ENCODE data around the gene RASSF4. TPM values are rescaled to one million over a fixed set of nuclear protein-coding genes. Genes with fewer than 3 reads are reported as not detected.

Gene RASSF4
- total RNA-seq, 4 donors from 2014 or later: 27.6 to 41.5 (median 32.7) TPM

DNA sequence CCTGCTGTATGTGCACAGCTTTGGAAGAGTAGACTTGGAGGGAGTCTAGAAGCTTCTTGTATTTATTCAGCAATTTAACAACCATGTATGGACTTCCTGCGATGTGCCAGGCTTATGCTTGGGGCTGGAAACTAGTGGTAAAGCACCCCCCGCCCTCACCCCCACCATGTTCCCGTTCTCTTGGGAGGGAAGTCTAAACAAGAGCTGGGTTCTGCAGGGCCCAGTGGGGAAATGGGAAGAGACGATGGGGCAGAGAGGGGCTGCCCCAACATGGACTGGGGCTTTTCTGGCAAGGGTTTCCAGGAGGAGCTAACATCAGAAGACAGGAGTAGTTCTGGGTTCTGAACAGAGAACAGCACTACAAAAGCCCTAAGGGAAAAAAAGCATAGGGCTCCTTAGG lies 8.0 kb downstream of the RASSF4 start:
- WGBS: 76% methylated on average over 4 of the region's 4 CpGs
- Histone ChIP-seq H3K4me1 (peaks cover 56 to 76% (median 66%) of the 10 kb centered on the region in 4 donors), H3K4me3 (peak overlapping the region in 2 of 4 donors; percentile 10), H3K36me3 (peaks cover 9 to 32% (median 29%) of the 10 kb centered on the region in 4 donors), H3K9me3 (no peaks in the 10 kb centered on the region), H3K27ac (replicated peaks in 1 of 4) (peak overlapping the region; percentile 64 to 89 (median 78)), H3K27me3 (no peaks in the 10 kb centered on the region)
- no peak for TF ChIP-seq POLR2A (IDR thresholded peaks at IDR 0.05; ENCODE audit: low read depth)
- TF ChIP-seq POLR2AphosphoS5 (IDR thresholded peaks at IDR 0.05): no peak
- TF ChIP-seq, protein P1, sequence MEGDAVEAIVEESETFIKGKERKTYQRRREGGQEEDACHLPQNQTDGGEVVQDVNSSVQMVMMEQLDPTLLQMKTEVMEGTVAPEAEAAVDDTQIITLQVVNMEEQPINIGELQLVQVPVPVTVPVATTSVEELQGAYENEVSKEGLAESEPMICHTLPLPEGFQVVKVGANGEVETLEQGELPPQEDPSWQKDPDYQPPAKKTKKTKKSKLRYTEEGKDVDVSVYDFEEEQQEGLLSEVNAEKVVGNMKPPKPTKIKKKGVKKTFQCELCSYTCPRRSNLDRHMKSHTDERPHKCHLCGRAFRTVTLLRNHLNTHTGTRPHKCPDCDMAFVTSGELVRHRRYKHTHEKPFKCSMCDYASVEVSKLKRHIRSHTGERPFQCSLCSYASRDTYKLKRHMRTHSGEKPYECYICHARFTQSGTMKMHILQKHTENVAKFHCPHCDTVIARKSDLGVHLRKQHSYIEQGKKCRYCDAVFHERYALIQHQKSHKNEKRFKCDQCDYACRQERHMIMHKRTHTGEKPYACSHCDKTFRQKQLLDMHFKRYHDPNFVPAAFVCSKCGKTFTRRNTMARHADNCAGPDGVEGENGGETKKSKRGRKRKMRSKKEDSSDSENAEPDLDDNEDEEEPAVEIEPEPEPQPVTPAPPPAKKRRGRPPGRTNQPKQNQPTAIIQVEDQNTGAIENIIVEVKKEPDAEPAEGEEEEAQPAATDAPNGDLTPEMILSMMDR (IDR thresholded peaks at IDR 0.05): no peak
- TF ChIP-seq EP300 (IDR thresholded peaks at IDR 0.05): no peak
- intact Hi-C loops (cut with DNase I): no loop called here
- DNase-seq (ENCODE audit: extremely low spot score): no peak

DNA sequence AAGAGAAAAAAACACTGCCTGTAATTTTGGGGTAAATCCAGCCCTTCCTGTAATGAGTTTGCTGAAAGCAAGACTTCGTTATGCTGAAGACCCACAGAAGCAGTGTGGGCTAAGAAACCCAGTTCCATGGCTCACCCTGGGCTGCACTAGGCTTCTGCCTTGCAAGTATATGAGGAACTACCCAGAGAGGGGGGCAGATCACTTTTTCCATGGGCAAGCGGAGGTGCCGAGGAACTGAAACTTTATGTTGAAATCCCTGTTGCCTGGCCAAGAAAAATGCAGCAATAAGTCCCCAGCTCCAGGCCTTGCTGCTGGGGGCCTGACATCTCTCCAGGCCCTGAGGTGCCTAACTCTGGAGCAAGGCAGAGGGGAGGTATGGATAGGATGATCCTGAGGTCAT lies 8.5 kb downstream of the RASSF4 start:
- DNase-seq (ENCODE audit: extremely low spot score): no peak
- Histone ChIP-seq H3K4me1 (peaks cover 54 to 76% (median 65%) of the 10 kb centered on the region in 4 donors), H3K4me3 (peak overlapping the region in 1 of 4 donors; percentile 10), H3K27ac (replicated peaks in 1 of 4) (peak overlapping the region; percentile 64 to 89 (median 78)), H3K36me3 (peaks cover 9 to 36% (median 31%) of the 10 kb centered on the region in 4 donors), H3K9me3 (no peaks in the 10 kb centered on the region), H3K27me3 (no peaks in the 10 kb centered on the region)
- TF ChIP-seq EP300 (IDR thresholded peaks at IDR 0.05) (no peak), POLR2AphosphoS5 (IDR thresholded peaks at IDR 0.05) (peak in 1 of 2 donors; percentile 16), POLR2A (IDR thresholded peaks at IDR 0.05; ENCODE audit: low read depth) (no peak)
- TF ChIP-seq, protein P1 (IDR thresholded peaks at IDR 0.05): no peak
- intact Hi-C loops (cut with DNase I): no loop called here
- WGBS: 42% methylated on average over 3 of the region's 3 CpGs

DNA sequence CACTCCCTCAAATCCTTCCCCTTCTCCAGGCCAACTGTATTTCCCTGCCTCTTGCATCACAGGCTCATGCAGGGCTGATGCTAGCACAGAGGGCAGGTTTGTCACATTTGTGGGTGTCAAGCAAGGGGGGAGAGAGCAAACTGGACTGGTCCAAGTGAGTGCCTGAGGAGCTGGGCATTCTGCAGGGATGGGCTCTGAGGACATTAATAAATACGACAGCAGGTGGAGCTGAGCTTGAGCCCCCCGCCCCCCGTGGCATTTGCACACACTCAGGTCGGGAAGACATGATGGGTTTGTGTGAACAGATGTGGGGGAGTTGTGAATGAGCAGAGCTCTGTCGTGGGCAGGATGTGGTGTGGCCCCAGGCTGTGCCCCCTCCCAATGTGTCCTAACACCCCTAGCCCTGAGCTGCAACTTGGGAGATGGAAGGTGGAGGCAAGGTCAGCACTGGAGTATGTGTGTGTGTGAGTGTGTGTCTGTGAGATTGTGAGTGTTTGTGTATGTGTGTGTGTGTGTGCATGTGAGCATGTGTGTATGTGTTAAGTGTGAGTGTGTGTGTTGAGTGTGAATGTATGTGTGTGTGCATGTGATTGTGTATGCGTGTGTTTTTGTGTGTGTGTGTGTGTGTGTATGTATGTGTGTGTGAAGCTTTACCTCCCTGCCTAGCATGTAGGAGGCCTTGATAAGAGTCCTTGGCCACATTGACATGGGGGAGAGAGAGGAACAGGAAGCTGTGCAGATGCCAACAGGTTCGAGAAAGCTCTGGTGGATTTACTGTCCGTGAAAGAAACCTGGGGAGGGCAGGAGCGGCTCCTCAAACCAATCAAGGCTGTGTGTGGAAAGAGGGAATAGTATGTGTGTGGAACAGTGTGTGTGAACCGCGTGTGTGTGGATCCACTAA lies 9.1 kb downstream of the RASSF4 start:
- Histone ChIP-seq H3K9me3 (no peaks in the 10 kb centered on the region), H3K27ac (replicated peaks in 1 of 4) (peak overlapping the region; percentile 64 to 89 (median 78)), H3K27me3 (no peaks in the 10 kb centered on the region), H3K4me3 (no peak overlapping the region), H3K36me3 (peaks cover 9 to 39% (median 32%) of the 10 kb centered on the region in 4 donors), H3K4me1 (peaks cover 57 to 76% (median 65%) of the 10 kb centered on the region in 4 donors)
- WGBS: 62% methylated on average over 11 of the region's 11 CpGs
- no peak for DNase-seq (ENCODE audit: extremely low spot score)
- intact Hi-C loops (cut with DNase I): no loop called here
- TF ChIP-seq EP300 (IDR thresholded peaks at IDR 0.05) (no peak), POLR2AphosphoS5 (IDR thresholded peaks at IDR 0.05) (peak in 1 of 2 donors; percentile 7)

DNA sequence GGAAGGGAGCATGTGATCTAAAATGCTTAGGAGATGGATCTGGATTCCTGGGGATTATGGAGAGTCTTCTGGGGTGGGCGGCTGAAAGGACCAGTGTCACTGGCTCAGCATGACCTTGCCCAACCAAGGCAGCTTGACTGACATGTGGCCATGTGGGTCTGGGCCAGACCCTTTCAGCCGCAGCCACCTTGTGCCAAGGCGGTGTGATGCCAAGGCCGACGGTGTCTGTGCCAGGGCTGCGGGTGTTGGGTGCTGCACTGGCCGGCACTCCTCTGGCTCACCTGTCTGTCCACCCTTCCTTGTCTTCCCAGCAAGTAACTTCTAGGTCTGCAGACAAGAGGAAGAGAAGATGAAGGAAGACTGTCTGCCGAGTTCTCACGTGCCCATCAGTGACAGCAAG lies 10.3 kb downstream of the RASSF4 start:
- WGBS: 85% methylated on average over 9 of the region's 9 CpGs
- DNase-seq (ENCODE audit: extremely low spot score): no peak
- Histone ChIP-seq H3K4me3 (no peak overlapping the region), H3K27me3 (no peaks in the 10 kb centered on the region), H3K36me3 (peaks cover 9 to 39% (median 32%) of the 10 kb centered on the region in 4 donors), H3K9me3 (no peaks in the 10 kb centered on the region), H3K27ac (replicated peaks in 1 of 4) (no peak overlapping the region), H3K4me1 (peaks cover 60 to 76% (median 66%) of the 10 kb centered on the region in 4 donors)
- no peak for TF ChIP-seq POLR2A (IDR thresholded peaks at IDR 0.05; ENCODE audit: low read depth)
- TF ChIP-seq POLR2AphosphoS5 (IDR thresholded peaks at IDR 0.05): no peak
- TF ChIP-seq, protein P1 (IDR thresholded peaks at IDR 0.05): no peak
- TF ChIP-seq EP300 (IDR thresholded peaks at IDR 0.05): no peak
- intact Hi-C loops (cut with DNase I): loop anchor here (10.0 kb wide), 1 partner anchor 95 kb away; no protein-coding TSS in a partner anchor

DNA sequence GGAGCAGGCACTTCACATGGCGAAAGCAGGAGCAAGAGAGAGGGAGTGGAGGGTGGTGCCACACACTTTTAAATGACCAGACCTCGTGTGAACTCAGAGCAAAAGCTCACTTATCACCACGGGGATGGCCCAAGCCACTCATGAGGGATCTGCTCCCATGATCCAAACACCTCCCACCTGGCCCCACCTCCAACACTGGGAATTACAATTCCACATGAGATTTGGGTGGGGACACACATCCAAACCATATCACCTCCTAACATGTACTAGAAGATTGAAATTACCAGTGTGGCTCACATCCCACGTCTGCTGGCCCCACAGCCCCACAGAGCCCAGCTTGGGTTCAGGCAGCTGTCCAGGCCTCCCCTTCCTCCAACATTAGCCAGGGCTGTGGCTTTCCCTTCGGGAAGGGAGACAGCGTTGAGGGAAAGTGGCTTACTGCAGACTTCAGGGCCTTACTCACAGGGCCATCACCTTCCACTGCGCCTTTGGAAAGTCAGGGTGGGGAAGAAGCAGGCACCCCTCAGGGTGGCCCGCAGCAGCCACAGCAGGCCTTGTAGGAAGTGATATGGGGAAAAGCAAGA lies 11.3 kb downstream of the RASSF4 start:
- Histone ChIP-seq H3K4me3 (no peak overlapping the region), H3K4me1 (peaks cover 60 to 76% (median 65%) of the 10 kb centered on the region in 4 donors), H3K36me3 (peaks cover 9 to 39% (median 32%) of the 10 kb centered on the region in 4 donors), H3K27me3 (no peaks in the 10 kb centered on the region), H3K9me3 (no peaks in the 10 kb centered on the region), H3K27ac (replicated peaks in 1 of 4) (no peak overlapping the region)
- no peak for TF ChIP-seq POLR2A (IDR thresholded peaks at IDR 0.05; ENCODE audit: low read depth)
- no peak for TF ChIP-seq EP300 (IDR thresholded peaks at IDR 0.05)
- TF ChIP-seq, protein P1 (IDR thresholded peaks at IDR 0.05): no peak
- no peak for TF ChIP-seq POLR2AphosphoS5 (IDR thresholded peaks at IDR 0.05)
- no peak for DNase-seq (ENCODE audit: extremely low spot score)
- WGBS: 89% methylated on average over 8 of the region's 8 CpGs
- intact Hi-C loops (cut with DNase I): loop anchor here (10.0 kb wide), 1 partner anchor 96 kb away; no protein-coding TSS in a partner anchor
